ENCODE results near the gene PMM2. TPM values are rescaled to one million over a fixed set of nuclear protein-coding genes. Genes with fewer than 3 reads are reported as not detected.

PMM2 gene
- total RNA-seq, 1 experiment from 2014 or later, result 59.4 TPM

DNA sequence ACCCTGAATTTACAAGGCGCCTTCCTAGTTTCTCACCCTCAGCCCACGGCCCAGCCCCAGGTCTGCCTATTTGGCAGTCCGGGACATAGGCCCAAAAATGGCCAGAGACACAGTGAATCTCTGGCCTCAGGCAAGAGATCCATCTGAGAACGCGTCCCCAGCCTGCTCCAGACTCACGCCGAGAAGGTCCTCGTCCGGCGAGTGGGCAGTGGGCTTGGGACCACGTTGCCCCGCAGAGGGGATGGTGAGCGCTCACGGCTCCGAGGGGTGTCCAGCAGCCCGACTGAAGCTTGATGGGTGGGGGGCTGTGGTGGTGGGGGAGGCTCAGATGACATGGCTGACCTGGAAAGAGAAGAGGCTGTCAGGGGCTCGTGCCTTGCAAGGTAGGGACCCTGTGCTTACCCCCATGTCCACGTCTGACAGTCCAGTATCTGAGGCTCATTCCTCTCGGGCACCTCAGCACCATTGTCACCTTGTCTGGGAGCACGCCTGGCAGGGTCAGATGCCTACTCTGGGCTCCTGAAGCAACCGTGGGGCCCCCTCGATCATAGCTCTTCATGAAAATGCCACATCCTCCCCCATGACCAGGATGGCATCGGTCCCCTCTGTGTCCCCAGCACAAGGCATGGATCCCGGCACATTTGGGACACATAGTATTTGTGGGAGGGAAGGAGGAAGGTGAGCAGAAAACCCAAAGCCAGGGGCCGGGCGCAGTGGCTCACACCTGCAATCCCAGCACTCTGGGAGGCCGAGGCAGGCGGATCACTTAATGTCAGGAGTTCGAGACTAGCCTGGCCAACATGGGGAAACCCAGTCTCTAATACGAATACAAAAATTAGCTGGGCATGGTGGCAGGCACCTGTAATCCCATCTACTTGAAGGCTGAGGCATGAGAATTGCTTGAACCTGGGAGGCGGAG is 61.6 kb downstream of the PMM2 start:
- Mint-ChIP-seq H3K27ac (ENCODE audit: low read depth, unreplicated experiment) (no peak overlapping the region), H3K4me3 (ENCODE audit: unreplicated experiment) (no peak overlapping the region), H3K9me3 (ENCODE audit: unreplicated experiment) (no peaks in the 10 kb centered on the region), H3K27me3 (ENCODE audit: insufficient read depth, unreplicated experiment) (no peaks in the 10 kb centered on the region), H3K36me3 (ENCODE audit: insufficient read depth, unreplicated experiment) (peaks cover 43% of the 10 kb centered on the region), H3K4me1 (ENCODE audit: insufficient read depth, unreplicated experiment) (peaks cover 8% of the 10 kb centered on the region)
- POLR2A ChIA-PET, result interaction anchor here (0.7 to 1.1 kb wide), 4 partner anchors 9 to 13 kb away, joined by 3 to 4 read pairs (median 3); partner anchors contain the start of gene CARHSP1
- TF ChIP-seq, protein P1, sequence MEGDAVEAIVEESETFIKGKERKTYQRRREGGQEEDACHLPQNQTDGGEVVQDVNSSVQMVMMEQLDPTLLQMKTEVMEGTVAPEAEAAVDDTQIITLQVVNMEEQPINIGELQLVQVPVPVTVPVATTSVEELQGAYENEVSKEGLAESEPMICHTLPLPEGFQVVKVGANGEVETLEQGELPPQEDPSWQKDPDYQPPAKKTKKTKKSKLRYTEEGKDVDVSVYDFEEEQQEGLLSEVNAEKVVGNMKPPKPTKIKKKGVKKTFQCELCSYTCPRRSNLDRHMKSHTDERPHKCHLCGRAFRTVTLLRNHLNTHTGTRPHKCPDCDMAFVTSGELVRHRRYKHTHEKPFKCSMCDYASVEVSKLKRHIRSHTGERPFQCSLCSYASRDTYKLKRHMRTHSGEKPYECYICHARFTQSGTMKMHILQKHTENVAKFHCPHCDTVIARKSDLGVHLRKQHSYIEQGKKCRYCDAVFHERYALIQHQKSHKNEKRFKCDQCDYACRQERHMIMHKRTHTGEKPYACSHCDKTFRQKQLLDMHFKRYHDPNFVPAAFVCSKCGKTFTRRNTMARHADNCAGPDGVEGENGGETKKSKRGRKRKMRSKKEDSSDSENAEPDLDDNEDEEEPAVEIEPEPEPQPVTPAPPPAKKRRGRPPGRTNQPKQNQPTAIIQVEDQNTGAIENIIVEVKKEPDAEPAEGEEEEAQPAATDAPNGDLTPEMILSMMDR (IDR thresholded peaks at IDR 0.05; ENCODE audit: unreplicated experiment), result no peak
- no TSS peak for BruUV-seq (replicated peaks)
- CTCF ChIA-PET, result interaction anchor here (0.6 to 1.8 kb wide), 2 partner anchors 21 to 23 kb away, joined by 3 to 12 read pairs; partner anchors contain the start of gene LITAFD
- no peak for DNase-seq (ENCODE audit: unreplicated experiment)
- intact Hi-C loops (cut with micrococcal nuclease), result no loop called here

DNA sequence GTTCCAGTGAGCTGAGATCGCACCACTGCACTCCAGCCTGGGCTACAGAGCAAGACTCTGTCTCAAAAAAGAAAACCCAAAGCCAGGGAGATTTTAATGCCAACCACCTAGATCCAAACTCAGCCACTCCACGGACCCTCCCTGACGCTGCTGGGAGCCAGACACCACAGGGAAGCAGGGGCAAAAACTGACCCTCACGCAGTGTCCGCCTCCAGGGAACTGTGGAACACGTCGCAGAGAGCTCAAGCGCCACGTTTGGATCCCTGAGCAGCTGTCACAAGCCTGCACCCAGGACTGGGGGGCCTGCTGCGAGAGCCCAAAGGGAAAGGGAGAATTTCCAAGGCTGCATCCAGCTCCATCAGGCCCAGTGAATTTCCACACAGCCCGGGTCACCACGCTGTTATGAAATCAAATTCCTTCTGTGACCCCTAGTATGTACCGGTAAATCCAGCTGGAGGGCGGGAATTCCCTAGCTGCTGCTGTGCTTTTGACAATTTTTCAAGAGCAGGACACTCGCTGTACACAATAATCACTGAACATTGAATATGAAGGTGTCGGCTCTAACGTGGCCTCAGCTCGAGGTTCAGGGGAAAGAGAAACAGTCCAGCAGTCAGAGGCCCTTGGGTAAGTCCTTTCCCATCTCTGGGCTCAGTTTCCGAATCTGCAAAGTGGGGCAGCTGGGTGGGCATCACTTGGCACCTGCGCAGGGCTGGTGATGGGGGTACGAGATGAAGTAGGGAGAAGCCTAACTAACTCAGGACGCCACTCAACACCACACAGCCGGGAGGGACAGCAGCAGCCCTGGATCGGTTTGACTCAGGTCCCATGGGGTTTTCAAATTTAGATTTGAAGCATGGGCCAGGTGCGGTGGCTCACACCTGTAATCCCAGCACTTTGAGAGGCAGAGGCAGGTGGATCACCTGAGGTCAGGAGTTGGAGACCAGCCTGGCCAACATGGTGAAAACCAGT is 62.6 kb downstream of the PMM2 start:
- TF ChIP-seq, protein P1 (IDR thresholded peaks at IDR 0.05; ENCODE audit: unreplicated experiment), result no peak
- intact Hi-C loops (cut with micrococcal nuclease), result no loop called here
- no TSS peak for BruUV-seq (replicated peaks)
- Mint-ChIP-seq H3K36me3 (ENCODE audit: insufficient read depth, unreplicated experiment) (peaks cover 36% of the 10 kb centered on the region), H3K4me1 (ENCODE audit: insufficient read depth, unreplicated experiment) (peaks cover 12% of the 10 kb centered on the region), H3K4me3 (ENCODE audit: unreplicated experiment) (no peak overlapping the region), H3K27ac (ENCODE audit: low read depth, unreplicated experiment) (no peak overlapping the region), H3K27me3 (ENCODE audit: insufficient read depth, unreplicated experiment) (no peaks in the 10 kb centered on the region), H3K9me3 (ENCODE audit: unreplicated experiment) (no peaks in the 10 kb centered on the region)
- ChIA-PET POLR2A (interaction anchor here (0.7 to 1.1 kb wide), 2 partner anchors 8 to 11 kb away, joined by 3 to 4 read pairs; partner anchors contain the start of gene CARHSP1), CTCF (interaction anchor here (0.9 to 1.8 kb wide), 2 partner anchors 20 to 23 kb away, joined by 3 to 12 read pairs; no protein-coding TSS in a partner anchor)
- peak; percentile 66 for DNase-seq (ENCODE audit: unreplicated experiment)

DNA sequence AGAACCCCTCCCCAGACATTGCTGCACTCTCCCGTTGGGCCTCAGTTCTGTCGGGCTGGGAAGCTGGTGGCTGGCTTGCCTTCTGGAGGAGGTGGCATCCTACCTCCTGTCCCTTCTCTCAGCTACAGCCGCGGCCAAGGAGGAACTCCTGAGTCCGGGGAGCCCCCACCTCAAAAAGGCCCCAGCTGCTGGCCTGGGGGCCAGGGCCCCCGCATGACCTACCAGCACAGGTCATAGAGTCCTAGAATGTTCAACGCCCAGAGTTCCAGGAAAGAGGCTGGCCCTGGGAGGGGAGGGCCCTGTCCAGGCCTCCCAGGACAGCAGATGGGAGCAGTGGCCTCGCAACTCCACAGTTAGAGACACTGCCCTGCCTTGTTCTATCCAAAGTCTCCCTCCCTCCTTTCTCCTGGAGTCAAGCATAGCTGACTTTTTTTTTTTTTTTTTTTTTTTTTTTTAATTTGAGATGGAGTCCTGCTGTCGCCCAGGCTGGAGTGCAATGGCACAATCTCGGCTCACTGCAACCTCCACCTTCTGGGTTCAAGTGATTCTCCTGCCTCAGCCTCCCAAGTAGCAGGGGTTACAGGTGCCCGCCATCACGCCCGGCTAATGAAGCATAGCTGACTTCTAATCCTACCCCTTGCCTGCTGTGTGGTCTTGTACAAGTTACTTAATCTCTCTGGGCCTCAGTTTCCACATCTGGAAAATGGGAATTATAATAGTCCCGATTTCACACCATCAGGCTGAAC is 64.1 kb downstream of the PMM2 start:
- DNase-seq (ENCODE audit: unreplicated experiment), result no peak
- peaks cover 32% of the 10 kb centered on the region for H3K36me3 Mint-ChIP-seq (ENCODE audit: insufficient read depth, unreplicated experiment)
- H3K27ac Mint-ChIP-seq (ENCODE audit: low read depth, unreplicated experiment), result peak overlapping the region; percentile 59
- ChIA-PET CTCF (interaction anchor here (0.6 to 1.3 kb wide), 7 partner anchors 12 to 1808 kb away, joined by 3 to 5 read pairs (median 3); no protein-coding TSS in a partner anchor), POLR2A (no interaction called here)
- intact Hi-C loops (cut with micrococcal nuclease), result no loop called here
- H3K27me3 Mint-ChIP-seq (ENCODE audit: insufficient read depth, unreplicated experiment), result no peaks in the 10 kb centered on the region
- TF ChIP-seq, protein P1 (IDR thresholded peaks at IDR 0.05; ENCODE audit: unreplicated experiment), result no peak
- H3K4me1 Mint-ChIP-seq (ENCODE audit: insufficient read depth, unreplicated experiment), result peaks cover 16% of the 10 kb centered on the region
- H3K9me3 Mint-ChIP-seq (ENCODE audit: unreplicated experiment), result no peaks in the 10 kb centered on the region
- no peak overlapping the region for H3K4me3 Mint-ChIP-seq (ENCODE audit: unreplicated experiment)
- no TSS peak for BruUV-seq (replicated peaks)

Measured in MCF 10A (cell line).